ENCODE measurements around the gene BLM.
A peak's percentile ranks its signal among the peaks of the same experiment; 100 is the strongest.

The BLM gene

GRCh38 chr15:90691369-90691768 lies 25.8 kb upstream of the BLM start:
- DNase-seq (ENCODE audit: low read depth, low spot score) = no peak

GRCh38 chr15:90691982-90692773 lies 25.0 kb upstream of the BLM start:
- DNase-seq (ENCODE audit: low read depth, low spot score) = no peak

- DNase-seq (ENCODE audit: low read depth, low spot score) = no peak
These were observed 22.2 kb upstream of the BLM start for GRCh38 chr15:90694987-90695386.

- no peak for DNase-seq (ENCODE audit: low read depth, low spot score)
These were observed 20.0 kb upstream of the BLM start for GRCh38 chr15:90697175-90697574.

GRCh38 chr15:90698629-90699028 lies 18.5 kb upstream of the BLM start:
- no peak for DNase-seq (ENCODE audit: low read depth, low spot score)

GRCh38 chr15:90701048-90701447 lies 16.1 kb upstream of the BLM start:
- DNase-seq (ENCODE audit: low read depth, low spot score) = no peak

- no peak for DNase-seq (ENCODE audit: low read depth, low spot score)
These were observed 15.1 kb upstream of the BLM start for GRCh38 chr15:90701880-90702630.

GRCh38 chr15:90703455-90703854 lies 13.7 kb upstream of the BLM start:
- DNase-seq (ENCODE audit: low read depth, low spot score) = no peak

GRCh38 chr15:90705212-90705611 lies 11.9 kb upstream of the BLM start:
- DNase-seq (ENCODE audit: low read depth, low spot score) = no peak

GRCh38 chr15:90706394-90707327 lies 10.5 kb upstream of the BLM start:
- DNase-seq (ENCODE audit: low read depth, low spot score) = peak; percentile 57

GRCh38 chr15:90707489-90707888 lies 9.7 kb upstream of the BLM start:
- no peak for DNase-seq (ENCODE audit: low read depth, low spot score)

GRCh38 chr15:90708516-90708915 lies 8.6 kb upstream of the BLM start:
- DNase-seq (ENCODE audit: low read depth, low spot score) = no peak

- no peak for DNase-seq (ENCODE audit: low read depth, low spot score)
These were observed 7.9 kb upstream of the BLM start for GRCh38 chr15:90709278-90709677.

GRCh38 chr15:90710436-90711027 lies 6.6 kb upstream of the BLM start:
- DNase-seq (ENCODE audit: low read depth, low spot score) = no peak

GRCh38 chr15:90711418-90711824 lies 5.7 kb upstream of the BLM start:
- DNase-seq (ENCODE audit: low read depth, low spot score) = no peak

GRCh38 chr15:90711842-90712241 lies 5.3 kb upstream of the BLM start:
- DNase-seq (ENCODE audit: low read depth, low spot score) = no peak

GRCh38 chr15:90713081-90713480 lies 4.1 kb upstream of the BLM start:
- no peak for DNase-seq (ENCODE audit: low read depth, low spot score)

GRCh38 chr15:90716317-90716975 lies 700 bp upstream of the BLM start:
- DNase-seq (ENCODE audit: low read depth, low spot score) = no peak

GRCh38 chr15:90718232-90718631 lies 1.1 kb downstream of the BLM start:
- DNase-seq (ENCODE audit: low read depth, low spot score) = no peak

- no peak for DNase-seq (ENCODE audit: low read depth, low spot score)
These were observed 3.0 kb downstream of the BLM start for GRCh38 chr15:90720131-90720530.

GRCh38 chr15:90729261-90729660 lies 12.1 kb downstream of the BLM start:
- DNase-seq (ENCODE audit: low read depth, low spot score) = no peak
